Neural crest cell (in vitro differentiated cells): ENCODE measurements around the gene MAGEA9. TPM values are rescaled to one million over a fixed set of nuclear protein-coding genes. Genes with fewer than 3 reads are reported as not detected.
"Not testable (repeated sequence)": the region's sequence is repeated elsewhere in the genome, so short reads cannot be mapped to it uniquely, and the experiment has no call there.

Experiments used
- DNase-seq: peaks from one replicate; pipeline ENCODE4 v3.0.0; 2021; ENCODE audit warnings: low read depth, mixed read lengths, low spot score
- H3K27ac Mint-ChIP-seq: one replicate; pipeline ENCODE4 v1.8.0; 2021; ENCODE audit warnings: mild to moderate bottlenecking, mixed read lengths; ENCODE audit not compliant: unreplicated experiment
- H3K27me3 Mint-ChIP-seq: 2 replicates; pipeline ENCODE4 v1.8.0; 2021; ENCODE audit warnings: low read depth, mild to moderate bottlenecking, mixed read lengths
- H3K36me3 Mint-ChIP-seq: 2 replicates; pipeline ENCODE4 v1.8.0; 2021; ENCODE audit warnings: low read depth, mild to moderate bottlenecking, mixed read lengths
- H3K4me1 Mint-ChIP-seq: 2 replicates; pipeline ENCODE4 v1.8.0; 2021; ENCODE audit warnings: mixed read lengths
- H3K4me3 Mint-ChIP-seq: one replicate; pipeline ENCODE4 v1.8.0; 2021; ENCODE audit warnings: mild to moderate bottlenecking, mixed read lengths
- H3K9me3 Mint-ChIP-seq: 2 replicates; pipeline ENCODE4 v1.8.0; 2021; ENCODE audit warnings: mixed read lengths
- total RNA-seq: library from RNA; stranded (reverse); gene quantifications from 2 replicates; pipeline ENCODE4 v1.2.1, GENCODE V29; 2021
- TF ChIP-seq, protein P1 (sequence below): fragments of 200-600 bp; sonication (generic); conservative IDR thresholded peaks from 2 replicates; pipeline ENCODE4 v1.5.0; 2021; ENCODE audit warnings: antibody characterized with exemption, mild to moderate bottlenecking

MAGEA9 gene
- total RNA-seq, 1 donor from 2014 or later = not detected

DNA sequence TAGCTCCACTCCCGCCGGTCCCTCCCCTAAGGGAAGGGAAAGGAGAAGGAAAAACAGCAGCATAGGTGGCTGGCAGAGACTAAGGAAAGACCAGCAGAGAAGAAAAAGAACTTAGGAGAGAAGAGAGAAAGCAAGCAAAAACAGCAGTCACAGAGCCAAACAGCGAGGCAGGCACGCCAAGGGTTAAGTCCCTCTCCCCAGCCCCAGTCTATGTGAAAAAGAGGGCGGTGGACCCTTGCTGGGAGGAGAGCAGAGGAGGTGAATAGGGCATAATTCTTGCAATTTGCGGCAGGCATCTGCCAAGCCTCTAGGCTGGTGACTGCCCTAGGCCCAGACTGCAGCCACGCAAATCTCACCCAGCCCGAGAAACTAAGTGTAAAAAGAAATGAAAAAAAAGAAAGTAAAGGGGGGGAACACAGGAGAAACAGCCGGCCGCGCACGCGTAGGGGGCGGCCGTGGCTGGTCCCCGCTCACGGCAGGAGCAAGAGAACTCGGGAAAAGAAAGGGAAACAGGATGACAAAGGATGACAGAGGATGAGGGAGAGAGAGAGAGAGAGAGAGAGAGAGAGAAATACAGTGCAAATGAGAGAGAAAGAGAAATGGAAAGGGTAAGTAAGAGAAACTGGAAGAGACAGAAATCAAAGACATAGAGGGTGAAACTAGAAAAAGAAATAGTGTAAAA, 48.6 kb downstream of the MAGEA9 start:
- Mint-ChIP-seq H3K36me3 (no peaks in the 10 kb centered on the region), H3K4me1 (peaks cover 21% of the 10 kb centered on the region), H3K27me3 (peaks cover 4% of the 10 kb centered on the region), H3K9me3 (peaks cover 5% of the 10 kb centered on the region), H3K27ac (peak overlapping the region; percentile 89), H3K4me3 (peak overlapping the region; percentile 84)
- peak; percentile 25 for DNase-seq
- TF ChIP-seq, protein P1, sequence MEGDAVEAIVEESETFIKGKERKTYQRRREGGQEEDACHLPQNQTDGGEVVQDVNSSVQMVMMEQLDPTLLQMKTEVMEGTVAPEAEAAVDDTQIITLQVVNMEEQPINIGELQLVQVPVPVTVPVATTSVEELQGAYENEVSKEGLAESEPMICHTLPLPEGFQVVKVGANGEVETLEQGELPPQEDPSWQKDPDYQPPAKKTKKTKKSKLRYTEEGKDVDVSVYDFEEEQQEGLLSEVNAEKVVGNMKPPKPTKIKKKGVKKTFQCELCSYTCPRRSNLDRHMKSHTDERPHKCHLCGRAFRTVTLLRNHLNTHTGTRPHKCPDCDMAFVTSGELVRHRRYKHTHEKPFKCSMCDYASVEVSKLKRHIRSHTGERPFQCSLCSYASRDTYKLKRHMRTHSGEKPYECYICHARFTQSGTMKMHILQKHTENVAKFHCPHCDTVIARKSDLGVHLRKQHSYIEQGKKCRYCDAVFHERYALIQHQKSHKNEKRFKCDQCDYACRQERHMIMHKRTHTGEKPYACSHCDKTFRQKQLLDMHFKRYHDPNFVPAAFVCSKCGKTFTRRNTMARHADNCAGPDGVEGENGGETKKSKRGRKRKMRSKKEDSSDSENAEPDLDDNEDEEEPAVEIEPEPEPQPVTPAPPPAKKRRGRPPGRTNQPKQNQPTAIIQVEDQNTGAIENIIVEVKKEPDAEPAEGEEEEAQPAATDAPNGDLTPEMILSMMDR = no peak

DNA sequence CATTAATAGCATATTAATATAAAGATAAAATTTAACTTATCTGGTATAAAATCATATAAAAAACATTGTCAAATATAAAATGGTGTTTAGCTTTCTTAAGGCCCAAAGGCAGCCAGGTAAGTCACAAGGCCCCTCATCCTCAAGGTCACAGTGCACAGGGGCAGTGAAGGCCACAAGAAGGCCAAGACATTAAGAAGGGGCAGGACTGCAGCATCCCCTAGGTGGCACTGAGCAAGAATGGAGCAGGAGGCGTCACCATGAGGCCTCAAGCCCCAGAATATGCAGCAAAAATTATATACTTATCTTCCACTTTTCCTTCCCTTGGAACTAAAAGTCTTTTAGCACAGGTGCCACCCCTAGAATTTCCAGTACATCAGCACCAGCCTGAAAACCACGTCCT, 49.7 kb downstream of the MAGEA9 start:
- Mint-ChIP-seq H3K4me1 (peaks cover 21% of the 10 kb centered on the region), H3K9me3 (peaks cover 4% of the 10 kb centered on the region), H3K27ac (no peak overlapping the region), H3K27me3 (peaks cover 4% of the 10 kb centered on the region), H3K36me3 (no peaks in the 10 kb centered on the region), H3K4me3 (no peak overlapping the region)
- TF ChIP-seq, protein P1 = no peak
- DNase-seq = no peak

DNA sequence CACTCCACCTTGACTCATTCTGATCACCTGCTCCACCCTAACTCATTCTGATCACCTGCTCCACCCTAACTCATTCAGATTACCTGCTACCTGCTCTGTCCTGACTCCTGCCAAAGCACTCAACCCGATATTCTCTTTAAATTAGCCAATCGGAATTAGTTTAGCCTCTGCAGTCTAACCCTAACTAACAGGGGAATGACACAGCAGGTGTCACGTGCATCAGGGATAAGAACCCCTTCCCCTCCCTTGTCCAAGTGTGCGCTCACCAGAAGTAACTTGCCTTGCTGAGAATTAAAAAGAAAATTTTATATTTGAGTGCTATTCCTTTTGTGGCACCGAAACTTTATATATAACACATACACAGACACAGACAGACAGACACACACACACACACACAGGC, 55.0 kb downstream of the MAGEA9 start:
- not testable (repeated sequence) for H3K4me1 Mint-ChIP-seq, H3K4me3 Mint-ChIP-seq, H3K36me3 Mint-ChIP-seq, H3K27me3 Mint-ChIP-seq, DNase-seq, H3K27ac Mint-ChIP-seq
- H3K9me3 Mint-ChIP-seq = peaks cover 16% of the 10 kb centered on the region

DNA sequence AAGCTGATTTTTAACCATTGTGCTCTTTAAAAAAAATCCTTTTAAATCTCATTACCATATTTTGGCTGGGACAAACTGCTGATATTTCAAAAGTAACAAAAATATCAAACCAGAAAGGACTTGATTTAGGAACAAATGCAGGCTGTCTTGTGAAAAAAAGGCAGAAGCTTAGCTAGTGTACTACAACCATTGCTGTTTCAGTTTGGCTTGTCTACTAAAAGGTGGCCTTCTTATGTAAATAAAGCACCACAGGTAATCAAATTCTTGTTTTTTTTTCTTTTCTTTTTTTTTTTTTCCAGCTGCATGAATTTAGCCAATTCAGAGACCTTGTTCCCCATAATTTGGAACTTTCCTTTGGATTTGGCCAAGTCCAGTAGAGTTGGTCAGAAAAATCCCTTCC, 55.4 kb downstream of the MAGEA9 start:
- no peak overlapping the region for H3K27ac Mint-ChIP-seq
- H3K9me3 Mint-ChIP-seq = peaks cover 16% of the 10 kb centered on the region
- H3K4me3 Mint-ChIP-seq = no peak overlapping the region
- H3K36me3 Mint-ChIP-seq = peaks cover 5% of the 10 kb centered on the region
- TF ChIP-seq, protein P1 = no peak
- H3K27me3 Mint-ChIP-seq = peaks cover 2% of the 10 kb centered on the region
- DNase-seq = no peak
- H3K4me1 Mint-ChIP-seq = no peaks in the 10 kb centered on the region

Other genes starting within 250 kb of the MAGEA9 start
- 14.5 and 14.6 TPM in 2 replicates for gene EOLA1, start 240.9 kb upstream of the MAGEA9 start, total RNA-seq
- not detected in 2 replicates for gene HSFX3, start 232.0 kb upstream of the MAGEA9 start, total RNA-seq
- gene MAGEA9B, start 194.5 kb upstream of the MAGEA9 start, total RNA-seq = not detected in 2 replicates
- not detected in 2 replicates for gene HSFX2, start 186.6 kb upstream of the MAGEA9 start, total RNA-seq
- gene TMEM185A, start 150.1 kb upstream of the MAGEA9 start, total RNA-seq = 28.5 and 29.0 TPM in 2 replicates
- not detected in 2 replicates for gene MAGEA11, start 69.9 kb upstream of the MAGEA9 start, total RNA-seq
- gene HSFX1, start 7.9 kb upstream of the MAGEA9 start, total RNA-seq = 1.0 and 1.4 TPM in 2 replicates
- not detected in 2 replicates for gene MAGEA8, start 99.3 kb downstream of the MAGEA9 start, total RNA-seq
- gene HSFX4, start 147.6 kb downstream of the MAGEA9 start, total RNA-seq = not detected in 2 replicates
- gene EOLA2, start 156.6 kb downstream of the MAGEA9 start, total RNA-seq = 33.8 and 36.2 TPM in 2 replicates